Keratinocyte (primary cell): ENCODE measurements around the gene ZNF106. TPM values are rescaled to one million over a fixed set of nuclear protein-coding genes. Genes with fewer than 3 reads are reported as not detected.

Source experiments
- DNase-seq: peaks from one replicate; pipeline ENCODE4 v3.0.0-alpha.2; 2011; ENCODE audit warnings: low read depth, missing footprints, low spot score
- FAIRE-seq: peaks from 2 replicates; lab custom pipeline; 2011; peaks lifted over from hg19 to GRCh38; lab: Jason Lieb, UNC
- H2AFZ ChIP-seq: 2 replicates; pipeline ENCODE4 v1.6.0; 2012; ENCODE audit warnings: low read length, control low read depth, inconsistent platforms; ENCODE audit not compliant: control insufficient read depth
- H3K27ac ChIP-seq: 2 replicates; pipeline ENCODE4 v1.5.1; 2011; ENCODE audit warnings: low read length; ENCODE audit not compliant: control insufficient read depth, insufficient read depth
- H3K27me3 ChIP-seq: 3 replicates; pipeline ENCODE4 v1.6.0; 2011; ENCODE audit warnings: low read length; ENCODE audit not compliant: control insufficient read depth, insufficient read depth; ENCODE audit errors: extremely low read depth
- H3K36me3 ChIP-seq, 2 experiments: 2 replicates in 1 of 2; 3 replicates in 1 of 2; pipeline ENCODE4 v1.5.1; 2011; ENCODE audit warnings: low read length in 2 of 2, mild to moderate bottlenecking in 1 of 2; ENCODE audit not compliant: control insufficient read depth in 2 of 2, insufficient read depth in 2 of 2; ENCODE audit errors: extremely low read depth in 1 of 2
- H3K4me1 ChIP-seq: 3 replicates; pipeline ENCODE4 v1.5.1; 2011; ENCODE audit warnings: low read length; ENCODE audit not compliant: control insufficient read depth, insufficient read depth; ENCODE audit errors: extremely low read depth
- H3K4me2 ChIP-seq: 3 replicates; pipeline ENCODE4 v1.6.0; 2011; ENCODE audit warnings: low read depth, low read length; ENCODE audit not compliant: control insufficient read depth, insufficient read depth; ENCODE audit errors: extremely low read depth
- H3K4me3 ChIP-seq, 3 experiments: fragments of 200-600 bp in 1 of 3; sonication (generic) in 1 of 3; 2 replicates in 2 of 3; 3 replicates in 1 of 3; pipeline ENCODE4 v1.5.1; 2011 to 2016; ENCODE audit warnings: low read length in 3 of 3, mild to moderate bottlenecking in 3 of 3, control low read depth in 2 of 3, inconsistent platforms in 1 of 3, low read depth in 1 of 3, mixed read lengths in 1 of 3, mixed run types in 1 of 3, moderate library complexity in 1 of 3; ENCODE audit not compliant: control insufficient read depth in 2 of 3, insufficient read depth in 2 of 3; ENCODE audit errors: extremely low read depth in 1 of 3
- H3K79me2 ChIP-seq: 2 replicates; pipeline ENCODE4 v1.6.0; 2012; ENCODE audit warnings: low read length; ENCODE audit not compliant: control insufficient read depth, insufficient read depth
- H3K9ac ChIP-seq: 3 replicates; pipeline ENCODE4 v1.6.0; 2011; ENCODE audit warnings: low read length; ENCODE audit not compliant: control insufficient read depth, insufficient read depth; ENCODE audit errors: extremely low read depth
- H3K9me1 ChIP-seq: 3 replicates; pipeline ENCODE4 v1.6.0; 2011; ENCODE audit warnings: low read length; ENCODE audit not compliant: control insufficient read depth, insufficient read depth; ENCODE audit errors: extremely low read depth
- H3K9me3 ChIP-seq: 2 replicates; pipeline ENCODE4 v1.5.1; 2012; ENCODE audit warnings: low read depth, low read length; ENCODE audit not compliant: control insufficient read depth
- H4K20me1 ChIP-seq: 3 replicates; pipeline ENCODE4 v1.6.0; 2011; ENCODE audit warnings: low read length; ENCODE audit not compliant: control insufficient read depth, insufficient read depth; ENCODE audit errors: extremely low read depth
- EZH2 ChIP-seq: IDR thresholded peaks from one replicate; pipeline ENCODE4 v1.6.1; 2012; ENCODE audit warnings: inconsistent platforms, mild to moderate bottlenecking, low read length, moderate library complexity
- dilution Hi-C: fragments of 300-500 bp; cut with MboI; formaldehyde crosslinking; loops from one replicate; pipeline ENCODE4 v1.7.0; 2020; ENCODE audit warnings: low sequenced_read_pairs; ENCODE audit not compliant: extremely low pct_ligation_motif_present
- polyA plus RNA-seq, 5 experiments: library from polyadenylated mRNA; depleted of rRNA in 3 of 5; stranded (reverse) in 3 of 5; stranded (forward) in 1 of 5; unstranded in 1 of 5; fragments of >200 nt; gene quantifications; 1 replicate in 1 of 5; 2 replicates in 3 of 5; 3 replicates in 1 of 5; pipeline versions ENCODE4 v1.2.1 to v1.2.3, GENCODE V29; 2011 to 2012; ENCODE audit warnings: missing spikeins in 2 of 5, low read depth in 1 of 5, low replicate concordance in 1 of 5
- TF ChIP-seq, protein P1 (sequence below), 3 experiments: IDR thresholded peaks in 1 of 3; conservative IDR thresholded peaks in 1 of 3; optimal IDR thresholded peaks in 1 of 3; 2 replicates in 2 of 3; 3 replicates in 1 of 3; pipeline versions ENCODE3 to v1.5.1; 2011; ENCODE audit warnings: low read length in 3 of 3, mild to moderate bottlenecking in 3 of 3, moderate library complexity in 2 of 3, control low read depth in 1 of 3, inconsistent platforms in 1 of 3; ENCODE audit not compliant: insufficient read depth in 2 of 3; ENCODE audit errors: extremely low read depth in 1 of 3

ZNF106 gene
- polyA plus RNA-seq, 1 donor (not counting 4 experiments of a cell fraction or from before 2014, with no cell fraction given) = 24.6 TPM

GRCh38 chr15:42374810-42375209 is 116.1 kb downstream of the ZNF106 start:
- dilution Hi-C loops = no loop called here
- no peaks in the 10 kb centered on the region for H3K27me3 ChIP-seq
- TF ChIP-seq, protein P1, sequence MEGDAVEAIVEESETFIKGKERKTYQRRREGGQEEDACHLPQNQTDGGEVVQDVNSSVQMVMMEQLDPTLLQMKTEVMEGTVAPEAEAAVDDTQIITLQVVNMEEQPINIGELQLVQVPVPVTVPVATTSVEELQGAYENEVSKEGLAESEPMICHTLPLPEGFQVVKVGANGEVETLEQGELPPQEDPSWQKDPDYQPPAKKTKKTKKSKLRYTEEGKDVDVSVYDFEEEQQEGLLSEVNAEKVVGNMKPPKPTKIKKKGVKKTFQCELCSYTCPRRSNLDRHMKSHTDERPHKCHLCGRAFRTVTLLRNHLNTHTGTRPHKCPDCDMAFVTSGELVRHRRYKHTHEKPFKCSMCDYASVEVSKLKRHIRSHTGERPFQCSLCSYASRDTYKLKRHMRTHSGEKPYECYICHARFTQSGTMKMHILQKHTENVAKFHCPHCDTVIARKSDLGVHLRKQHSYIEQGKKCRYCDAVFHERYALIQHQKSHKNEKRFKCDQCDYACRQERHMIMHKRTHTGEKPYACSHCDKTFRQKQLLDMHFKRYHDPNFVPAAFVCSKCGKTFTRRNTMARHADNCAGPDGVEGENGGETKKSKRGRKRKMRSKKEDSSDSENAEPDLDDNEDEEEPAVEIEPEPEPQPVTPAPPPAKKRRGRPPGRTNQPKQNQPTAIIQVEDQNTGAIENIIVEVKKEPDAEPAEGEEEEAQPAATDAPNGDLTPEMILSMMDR (optimal IDR thresholded peaks at IDR 0.05 in 1 of 3, IDR thresholded peaks at IDR 0.05 in 1 of 3, conservative IDR thresholded peaks at IDR 0.05 in 1 of 3; ENCODE audit: extremely low read depth in 1 of 3, insufficient read depth in 2 of 3, low read length in 3 of 3) = no peak
- TF ChIP-seq EZH2 = no peak
- no peak overlapping the region for H3K4me2 ChIP-seq
- no peaks in the 10 kb centered on the region for H3K79me2 ChIP-seq
- no peaks in the 10 kb centered on the region for H3K4me1 ChIP-seq
- H3K9me1 ChIP-seq = no peaks in the 10 kb centered on the region
- peaks cover 0 to 2% of the 10 kb centered on the region in 2 experiments for H3K36me3 ChIP-seq
- no peak for FAIRE-seq
- H3K9me3 ChIP-seq = no peaks in the 10 kb centered on the region
- DNase-seq = no peak
- no peaks in the 10 kb centered on the region for H4K20me1 ChIP-seq
- H2AFZ ChIP-seq = no peak overlapping the region
- no peak overlapping the region for H3K9ac ChIP-seq
- H3K27ac ChIP-seq = no peak overlapping the region
- H3K4me3 ChIP-seq = no peak overlapping the region

DNA sequence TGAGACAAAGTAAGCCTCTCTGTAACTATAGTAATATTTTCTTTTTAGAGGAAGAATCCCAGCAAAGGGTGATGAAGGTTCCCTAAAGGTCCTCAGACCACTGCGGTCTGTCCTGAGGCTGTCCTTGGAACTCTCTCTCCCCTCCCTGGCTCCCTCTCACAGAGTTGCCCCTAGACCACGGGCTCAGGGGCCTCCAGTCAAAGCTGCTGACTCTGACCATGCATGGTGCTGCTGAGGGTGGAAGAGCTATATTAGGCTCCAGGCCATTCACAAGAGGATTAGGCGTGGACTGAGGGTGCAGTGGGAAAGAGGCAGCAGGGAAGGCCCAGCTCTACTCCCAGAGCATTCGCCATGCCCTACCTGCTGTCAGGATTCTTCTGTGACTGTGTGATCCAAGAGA is 117.0 kb downstream of the ZNF106 start:
- Histone ChIP-seq H3K9ac (no peak overlapping the region), H3K27me3 (no peaks in the 10 kb centered on the region), H3K9me3 (no peaks in the 10 kb centered on the region), H2AFZ (no peak overlapping the region), H3K9me1 (no peaks in the 10 kb centered on the region), H3K4me3 (no peak overlapping the region), H3K27ac (no peak overlapping the region), H3K79me2 (no peaks in the 10 kb centered on the region), H3K36me3 (peaks cover 0 to 2% of the 10 kb centered on the region in 2 experiments), H4K20me1 (no peaks in the 10 kb centered on the region), H3K4me2 (no peak overlapping the region), H3K4me1 (no peaks in the 10 kb centered on the region)
- TF ChIP-seq EZH2 = no peak
- TF ChIP-seq, protein P1 (optimal IDR thresholded peaks at IDR 0.05 in 1 of 3, IDR thresholded peaks at IDR 0.05 in 1 of 3, conservative IDR thresholded peaks at IDR 0.05 in 1 of 3; ENCODE audit: extremely low read depth in 1 of 3, insufficient read depth in 2 of 3, low read length in 3 of 3) = no peak
- DNase-seq = no peak
- no peak for FAIRE-seq
- dilution Hi-C loops = no loop called here
